ENCODE measurements around the gene STRN4.

STRN4 gene

DNA sequence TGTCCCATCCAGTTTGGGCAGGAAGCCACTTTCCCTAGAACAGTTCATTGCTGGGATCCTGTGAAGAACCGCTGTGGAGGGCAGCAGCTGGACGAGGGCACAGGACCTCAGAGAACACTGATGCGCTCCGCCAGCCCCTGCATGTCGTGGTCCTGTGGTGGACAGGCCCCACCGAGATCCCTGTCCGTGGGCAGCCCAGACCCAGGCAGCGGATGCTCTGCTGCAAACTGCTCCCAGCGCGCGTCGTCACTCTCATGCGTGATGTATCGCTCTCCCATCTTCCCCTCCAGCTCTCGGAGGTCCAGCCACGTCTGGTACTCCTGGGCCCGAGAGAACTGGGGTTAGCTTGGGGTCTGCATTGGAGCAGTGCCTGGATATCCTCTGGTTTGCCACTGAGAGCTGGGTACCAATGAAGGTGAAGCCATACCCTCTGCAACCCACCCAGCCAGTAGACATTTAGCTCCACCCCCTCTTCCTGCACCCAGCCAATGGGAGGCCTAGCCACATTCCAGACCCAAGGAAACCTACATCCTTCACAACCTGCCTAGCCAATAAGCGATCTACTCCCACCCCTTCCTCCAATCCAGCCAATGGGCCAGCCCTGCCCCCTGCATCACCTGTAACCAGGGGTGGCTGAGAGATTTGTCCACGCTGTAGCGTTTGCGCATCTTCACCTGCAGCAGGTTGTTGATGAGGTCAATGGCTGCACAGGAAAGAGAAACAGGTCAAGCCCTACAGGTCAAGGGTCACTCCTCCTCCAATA lies 71.7 kb downstream of the STRN4 start:
- DNase-seq (ENCODE audit: low read depth in 3 of 3), result no peak

DNA sequence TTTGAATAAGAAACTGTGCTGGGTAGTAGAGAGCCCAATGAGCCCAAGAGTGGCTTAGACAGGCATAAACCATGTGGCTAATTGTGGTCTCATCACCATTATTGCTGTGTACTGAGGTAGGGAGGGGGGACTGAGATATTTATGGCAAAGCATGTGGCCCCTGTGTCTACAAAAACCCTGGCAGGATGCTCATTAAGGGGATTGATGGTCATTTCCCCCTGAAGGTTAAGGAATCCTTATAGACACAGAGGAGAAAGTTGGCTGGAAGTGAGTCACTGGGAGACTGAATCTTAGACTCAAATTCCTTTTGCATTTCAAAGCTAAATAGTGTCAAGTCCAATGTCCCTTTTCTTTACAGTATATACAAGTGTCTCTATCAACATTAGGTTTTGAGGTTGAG lies 75.4 kb downstream of the STRN4 start:
- no peak for DNase-seq (ENCODE audit: low read depth in 3 of 3)

Measured in stimulated activated CD4-positive, alpha-beta T cell treated with anti-CD3 and anti-CD28 coated beads, TNF-alpha, amount 100 ng/mL, for 24 hours (primary cell).